ENCODE results near the gene PHC1. TPM values are rescaled to one million over a fixed set of nuclear protein-coding genes. Genes with fewer than 3 reads are reported as not detected.
A peak's percentile ranks its signal among the peaks of the same experiment; 100 is the strongest.

PHC1 gene
- total RNA-seq, 1 experiment from 2014 or later, result 27.9 TPM

DNA sequence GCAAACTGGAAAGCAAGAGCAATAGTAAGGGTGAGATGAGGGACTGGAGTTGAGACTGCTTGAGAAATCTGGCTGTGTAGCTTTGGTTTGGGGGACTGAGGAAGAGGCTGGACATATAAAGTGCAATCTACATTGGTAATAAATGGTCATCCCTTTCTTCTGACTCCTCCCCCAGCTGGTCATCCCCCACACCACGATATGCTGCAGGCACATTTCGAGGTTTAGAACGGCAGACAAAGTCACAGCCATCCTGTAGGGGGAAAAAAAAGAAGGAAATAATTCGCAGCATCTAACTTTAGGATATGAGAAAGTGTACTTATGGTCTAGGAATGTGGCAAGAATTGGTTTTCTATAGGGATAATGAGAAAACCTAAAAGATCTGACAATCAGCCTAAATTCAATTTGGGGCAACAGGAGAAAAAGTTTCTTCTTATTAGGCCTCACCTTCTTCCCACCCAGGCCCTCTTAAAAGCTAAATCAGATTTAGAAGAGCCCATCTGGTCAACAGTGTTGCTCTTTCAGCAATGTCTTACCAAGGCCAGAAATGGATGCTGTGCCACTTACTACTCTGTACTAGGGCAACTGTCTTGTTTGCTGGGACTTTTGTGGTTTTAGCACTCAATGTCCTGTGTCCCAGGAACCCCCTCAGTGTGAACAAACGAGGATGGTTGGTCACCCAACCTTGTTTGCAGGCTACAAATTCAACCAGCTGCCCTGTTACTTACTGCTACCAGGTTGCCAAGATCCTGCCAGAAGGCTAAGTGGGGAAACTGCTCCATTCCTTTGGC, 27.6 kb downstream of the PHC1 start:
- no TSS peak for BruUV-seq (replicated peaks)
- peaks cover 11% of the 10 kb centered on the region for H3K4me1 Mint-ChIP-seq (ENCODE audit: low read depth, unreplicated experiment)
- no peak overlapping the region for H3K27ac Mint-ChIP-seq (ENCODE audit: unreplicated experiment)
- no peak overlapping the region for H3K4me3 Mint-ChIP-seq (ENCODE audit: low read depth, unreplicated experiment)
- no peaks in the 10 kb centered on the region for H3K27me3 Mint-ChIP-seq (ENCODE audit: unreplicated experiment)
- CTCF ChIA-PET, result interaction anchor here (0.5 kb wide), 1 partner anchor 187 kb away, joined by 3 read pairs; no protein-coding TSS in a partner anchor
- intact Hi-C loops (cut with micrococcal nuclease; ENCODE audit: unreplicated experiment), result no loop called here
- no peak for DNase-seq
- peaks cover 38% of the 10 kb centered on the region for H3K36me3 Mint-ChIP-seq (ENCODE audit: insufficient read depth, unreplicated experiment)
- no peak for TF ChIP-seq CTCF (IDR thresholded peaks at IDR 0.05; ENCODE audit: unreplicated experiment)
- no peaks in the 10 kb centered on the region for H3K9me3 Mint-ChIP-seq (ENCODE audit: low read depth, unreplicated experiment)

- Mint-ChIP-seq H3K9me3 (ENCODE audit: low read depth, unreplicated experiment) (no peaks in the 10 kb centered on the region), H3K27ac (ENCODE audit: unreplicated experiment) (no peak overlapping the region), H3K27me3 (ENCODE audit: unreplicated experiment) (no peaks in the 10 kb centered on the region), H3K4me3 (ENCODE audit: low read depth, unreplicated experiment) (no peak overlapping the region), H3K36me3 (ENCODE audit: insufficient read depth, unreplicated experiment) (peaks cover 47% of the 10 kb centered on the region), H3K4me1 (ENCODE audit: low read depth, unreplicated experiment) (peaks cover 20% of the 10 kb centered on the region)
- CTCF ChIA-PET, result no interaction called here
- intact Hi-C loops (cut with micrococcal nuclease; ENCODE audit: unreplicated experiment), result no loop called here
- no TSS peak for BruUV-seq (replicated peaks)
- TF ChIP-seq CTCF (IDR thresholded peaks at IDR 0.05; ENCODE audit: unreplicated experiment), result no peak
- no peak for DNase-seq
Measured at GRCh38 chr12:8943565-8944186, 29.4 kb downstream of the PHC1 start.

DNA sequence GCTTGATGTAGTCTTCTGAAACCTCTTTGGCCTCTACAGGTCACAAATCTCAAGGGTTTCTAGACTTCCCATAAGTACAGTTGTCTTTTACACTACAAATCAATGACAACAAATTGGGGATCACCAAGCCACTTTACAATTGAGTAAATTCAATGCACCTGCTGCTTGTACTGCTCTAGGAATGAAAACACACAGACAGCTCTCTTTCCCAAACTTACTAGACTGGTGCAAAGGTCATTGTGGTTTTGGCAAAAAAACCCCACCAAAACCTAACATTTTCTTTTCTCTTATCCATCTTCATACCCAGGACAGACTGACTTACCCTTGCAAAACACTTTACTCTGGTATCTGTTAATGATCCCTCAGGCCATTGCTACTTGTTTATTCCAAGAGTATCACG, 32.4 kb downstream of the PHC1 start:
- no peak for DNase-seq
- Mint-ChIP-seq H3K36me3 (ENCODE audit: insufficient read depth, unreplicated experiment) (peaks cover 60% of the 10 kb centered on the region), H3K4me1 (ENCODE audit: low read depth, unreplicated experiment) (peaks cover 20% of the 10 kb centered on the region), H3K27me3 (ENCODE audit: unreplicated experiment) (no peaks in the 10 kb centered on the region), H3K4me3 (ENCODE audit: low read depth, unreplicated experiment) (no peak overlapping the region), H3K9me3 (ENCODE audit: low read depth, unreplicated experiment) (no peaks in the 10 kb centered on the region), H3K27ac (ENCODE audit: unreplicated experiment) (no peak overlapping the region)
- BruUV-seq (replicated peaks), result no TSS peak
- CTCF ChIA-PET, result no interaction called here
- intact Hi-C loops (cut with micrococcal nuclease; ENCODE audit: unreplicated experiment), result no loop called here
- no peak for TF ChIP-seq CTCF (IDR thresholded peaks at IDR 0.05; ENCODE audit: unreplicated experiment)

DNA sequence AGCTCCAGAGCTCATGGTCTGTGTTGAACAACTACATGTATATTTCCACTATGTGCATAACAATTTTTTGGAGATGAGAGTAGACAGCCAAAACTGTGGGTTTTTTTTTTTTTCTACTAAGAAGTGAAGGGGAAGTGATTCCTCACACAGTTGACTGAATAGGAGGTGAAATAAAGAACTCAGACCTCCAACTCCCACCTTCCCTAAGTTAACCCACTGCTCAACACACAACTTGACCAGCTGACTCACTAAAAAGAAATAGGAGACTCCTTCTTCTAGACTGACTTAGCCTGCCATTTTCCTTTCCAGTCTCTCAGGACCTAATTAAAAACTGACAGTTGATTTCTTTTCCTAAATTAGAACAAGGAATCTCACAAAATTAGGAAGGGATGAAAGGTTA, 33.4 kb downstream of the PHC1 start:
- intact Hi-C loops (cut with micrococcal nuclease; ENCODE audit: unreplicated experiment), result no loop called here
- TF ChIP-seq CTCF (IDR thresholded peaks at IDR 0.05; ENCODE audit: unreplicated experiment), result no peak
- no peak overlapping the region for H3K27ac Mint-ChIP-seq (ENCODE audit: unreplicated experiment)
- DNase-seq, result no peak
- H3K27me3 Mint-ChIP-seq (ENCODE audit: unreplicated experiment), result no peaks in the 10 kb centered on the region
- H3K4me3 Mint-ChIP-seq (ENCODE audit: low read depth, unreplicated experiment), result peak overlapping the region; percentile 87
- H3K4me1 Mint-ChIP-seq (ENCODE audit: low read depth, unreplicated experiment), result peaks cover 20% of the 10 kb centered on the region
- BruUV-seq (replicated peaks), result no TSS peak
- H3K9me3 Mint-ChIP-seq (ENCODE audit: low read depth, unreplicated experiment), result no peaks in the 10 kb centered on the region
- CTCF ChIA-PET, result no interaction called here
- peaks cover 51% of the 10 kb centered on the region for H3K36me3 Mint-ChIP-seq (ENCODE audit: insufficient read depth, unreplicated experiment)
